ENCODE measurements around the gene KLK11. TPM values are rescaled to one million over a fixed set of nuclear protein-coding genes. Genes with fewer than 3 reads are reported as not detected.

KLK11 gene
- total RNA-seq, 2 donors from 2014 or later = not detected

GRCh38 chr19:51009061-51009891 is 17.1 kb downstream of the KLK11 start:
- Mint-ChIP-seq H3K27ac (no peak overlapping the region), H3K4me1 (peaks cover 2% of the 10 kb centered on the region), H3K27me3 (peaks cover 65% of the 10 kb centered on the region), H3K36me3 (ENCODE audit: low read depth) (no peaks in the 10 kb centered on the region), H3K4me3 (no peak overlapping the region)
- ATAC-seq (no peak), DNase-seq (no peak)
- H3K9me3 ChIP-seq (ENCODE audit: control insufficient read depth, low read length, poor library complexity, severe bottlenecking) = no peaks in the 10 kb centered on the region

DNA sequence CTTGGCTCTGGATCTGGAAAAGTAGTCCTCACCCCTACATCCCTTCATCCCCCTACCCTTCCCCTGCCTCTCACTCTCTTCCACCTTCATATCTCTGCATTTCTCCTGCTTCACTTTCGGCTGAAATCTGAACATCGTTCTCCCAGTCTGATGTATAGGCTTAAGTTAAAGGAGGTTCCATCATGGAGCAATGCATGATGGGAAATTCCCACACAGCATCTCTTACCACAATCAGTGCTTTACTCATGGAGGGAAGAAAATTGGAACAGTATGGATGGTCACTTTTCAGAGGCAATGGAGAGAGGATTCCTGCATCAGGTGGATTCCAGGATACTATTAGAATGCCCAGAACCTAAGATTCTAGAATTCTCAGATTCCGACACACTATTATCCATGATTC is 18.9 kb downstream of the KLK11 start:
- H3K9me3 ChIP-seq (ENCODE audit: control insufficient read depth, low read length, poor library complexity, severe bottlenecking) = no peaks in the 10 kb centered on the region
- no peak overlapping the region for H3K4me3 Mint-ChIP-seq
- no peak for DNase-seq
- H3K27me3 Mint-ChIP-seq = peaks cover 50% of the 10 kb centered on the region
- peaks cover 2% of the 10 kb centered on the region for H3K4me1 Mint-ChIP-seq
- ATAC-seq = no peak
- H3K27ac Mint-ChIP-seq = no peak overlapping the region
- H3K36me3 Mint-ChIP-seq (ENCODE audit: low read depth) = no peaks in the 10 kb centered on the region

DNA sequence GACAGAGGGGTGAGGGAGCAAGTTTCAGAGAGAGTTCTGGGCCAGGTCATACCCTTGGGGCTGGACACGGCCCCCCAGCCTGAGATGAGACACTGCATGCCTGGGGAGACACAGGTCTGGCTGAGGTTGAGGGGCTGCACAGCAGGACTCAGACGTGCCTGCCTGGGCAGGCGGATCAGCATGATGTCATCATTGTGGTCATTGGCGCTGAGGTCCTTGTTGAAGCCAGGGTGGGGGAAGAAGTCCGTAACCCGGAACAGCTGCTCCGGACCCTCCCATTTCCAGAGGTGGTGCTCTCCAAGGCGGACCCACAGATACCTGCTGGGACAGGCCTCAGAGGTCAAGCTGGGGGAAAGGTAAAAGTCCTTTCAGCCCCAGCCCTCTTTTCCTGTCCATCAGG is 20.0 kb downstream of the KLK11 start:
- H3K4me3 Mint-ChIP-seq = no peak overlapping the region
- H3K4me1 Mint-ChIP-seq = peaks cover 2% of the 10 kb centered on the region
- DNase-seq = no peak

GRCh38 chr19:51005248-51005647 is 21.2 kb downstream of the KLK11 start:
- ATAC-seq = no peak
- H3K4me3 Mint-ChIP-seq = no peak overlapping the region
- H3K27me3 Mint-ChIP-seq = peaks cover 59% of the 10 kb centered on the region
- H3K9me3 ChIP-seq (ENCODE audit: control insufficient read depth, low read length, poor library complexity, severe bottlenecking) = no peaks in the 10 kb centered on the region
- no peak for DNase-seq
- H3K36me3 Mint-ChIP-seq (ENCODE audit: low read depth) = peaks cover 2% of the 10 kb centered on the region
- no peak overlapping the region for H3K27ac Mint-ChIP-seq
- peaks cover 2% of the 10 kb centered on the region for H3K4me1 Mint-ChIP-seq

More for the DNA sequence above, 20.0 kb downstream of the KLK11 start:
- no peak overlapping the region for H3K27ac Mint-ChIP-seq
- H3K27me3 Mint-ChIP-seq = peaks cover 57% of the 10 kb centered on the region
- H3K9me3 ChIP-seq (ENCODE audit: control insufficient read depth, low read length, poor library complexity, severe bottlenecking) = no peaks in the 10 kb centered on the region
- ATAC-seq = no peak
- H3K36me3 Mint-ChIP-seq (ENCODE audit: low read depth) = peaks cover 2% of the 10 kb centered on the region

DNA sequence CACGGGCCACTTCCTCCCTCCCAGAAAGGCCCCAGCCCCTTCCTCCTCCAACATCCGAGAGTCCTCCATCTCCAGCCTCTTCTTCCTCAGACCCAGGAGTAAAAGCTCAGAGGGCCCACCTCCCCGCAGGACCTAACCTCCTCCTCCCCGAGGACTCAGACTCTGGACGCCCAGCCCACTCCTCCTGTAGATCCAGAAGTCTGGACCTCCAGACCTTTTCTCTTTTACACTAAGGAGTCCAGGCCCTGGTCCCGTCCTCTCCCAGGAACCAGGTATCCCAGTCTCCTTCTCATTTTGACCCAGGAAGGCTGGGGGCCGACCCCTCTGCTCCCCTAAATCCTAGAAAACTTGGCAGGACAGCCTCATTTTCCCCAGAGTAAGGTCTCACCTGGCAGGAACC is 23.1 kb downstream of the KLK11 start:
- Mint-ChIP-seq H3K36me3 (ENCODE audit: low read depth) (peaks cover 2% of the 10 kb centered on the region), H3K4me3 (no peak overlapping the region)

GRCh38 chr19:51002542-51003311 is 23.7 kb downstream of the KLK11 start:
- H3K9me3 ChIP-seq (ENCODE audit: control insufficient read depth, low read length, poor library complexity, severe bottlenecking) = no peaks in the 10 kb centered on the region
- Mint-ChIP-seq H3K4me1 (peaks cover 2% of the 10 kb centered on the region), H3K27me3 (peaks cover 57% of the 10 kb centered on the region), H3K4me3 (no peak overlapping the region), H3K27ac (no peak overlapping the region), H3K36me3 (ENCODE audit: low read depth) (peaks cover 5% of the 10 kb centered on the region)
- no peak for DNase-seq
- ATAC-seq = no peak

More for the DNA sequence above, 23.1 kb downstream of the KLK11 start:
- Mint-ChIP-seq H3K27me3 (peaks cover 52% of the 10 kb centered on the region), H3K27ac (no peak overlapping the region), H3K4me1 (peaks cover 2% of the 10 kb centered on the region)
- no peak for ATAC-seq
- no peak for DNase-seq
- no peaks in the 10 kb centered on the region for H3K9me3 ChIP-seq (ENCODE audit: control insufficient read depth, low read length, poor library complexity, severe bottlenecking)

DNA sequence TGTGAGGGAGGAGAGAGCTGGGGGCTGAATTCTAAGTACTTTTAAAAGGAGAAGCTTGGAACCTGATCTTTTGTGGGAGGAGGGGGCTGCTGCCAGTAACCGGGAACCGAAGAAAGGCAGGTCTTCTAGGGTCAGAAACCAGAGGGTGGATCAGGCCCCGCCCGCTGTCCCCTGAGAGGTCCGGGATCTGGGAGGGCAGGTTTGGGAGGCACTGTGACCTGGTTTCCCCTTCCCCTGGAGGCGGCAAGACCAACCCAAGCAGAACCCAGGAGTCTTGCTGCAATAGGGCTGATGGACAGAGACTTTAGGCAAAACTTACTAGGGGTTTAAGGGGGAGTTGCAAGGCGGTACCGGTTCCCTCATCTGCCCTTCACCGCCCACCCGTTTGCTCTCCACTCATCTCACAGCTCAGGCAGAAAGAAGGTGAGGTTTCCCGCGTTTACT is 24.3 kb downstream of the KLK11 start:
- Mint-ChIP-seq H3K4me3 (no peak overlapping the region), H3K36me3 (ENCODE audit: low read depth) (peaks cover 5% of the 10 kb centered on the region), H3K27me3 (peaks cover 53% of the 10 kb centered on the region), H3K27ac (no peak overlapping the region), H3K4me1 (peaks cover 2% of the 10 kb centered on the region)
- DNase-seq (no peak), ATAC-seq (no peak)
- H3K9me3 ChIP-seq (ENCODE audit: control insufficient read depth, low read length, poor library complexity, severe bottlenecking) = no peaks in the 10 kb centered on the region

DNA sequence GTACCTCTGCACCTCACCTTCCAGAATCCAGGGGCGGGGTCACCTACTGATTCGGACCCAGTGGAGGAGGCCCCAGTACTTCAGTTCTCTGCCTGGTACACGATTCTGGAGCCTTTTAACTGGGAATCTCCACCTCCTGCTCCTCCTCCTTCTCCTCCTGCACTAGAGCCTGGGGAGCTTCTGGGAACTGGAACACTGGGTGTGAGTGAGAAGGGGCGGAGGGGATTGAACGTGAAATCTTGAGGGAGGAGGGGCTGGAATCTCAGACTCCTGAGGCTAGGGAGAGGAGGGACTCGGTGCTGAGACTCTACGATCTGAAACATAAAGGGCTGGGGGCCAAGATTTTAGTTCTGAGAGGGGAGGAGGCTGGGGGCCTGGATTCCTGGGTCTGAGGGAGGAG is 24.9 kb downstream of the KLK11 start, which contains the start of gene KLK8:
TSS of gene KLK8 (minus strand) at position 90 of the 400 bp plus-strand sequence. CDS start 437 bp downstream, outside the sequence.
- ATAC-seq (no peak), DNase-seq (no peak)
- Mint-ChIP-seq H3K4me3 (no peak within 1 kb of the TSS), H3K36me3 (ENCODE audit: low read depth) (peaks cover 5% of the 10 kb centered on the region), H3K4me1 (peaks cover 2% of the 10 kb centered on the region), H3K27ac (no peak within 1 kb of the TSS), H3K27me3 (peaks cover 51% of the 10 kb centered on the region)
- no peaks in the 10 kb centered on the region for H3K9me3 ChIP-seq (ENCODE audit: control insufficient read depth, low read length, poor library complexity, severe bottlenecking)

DNA sequence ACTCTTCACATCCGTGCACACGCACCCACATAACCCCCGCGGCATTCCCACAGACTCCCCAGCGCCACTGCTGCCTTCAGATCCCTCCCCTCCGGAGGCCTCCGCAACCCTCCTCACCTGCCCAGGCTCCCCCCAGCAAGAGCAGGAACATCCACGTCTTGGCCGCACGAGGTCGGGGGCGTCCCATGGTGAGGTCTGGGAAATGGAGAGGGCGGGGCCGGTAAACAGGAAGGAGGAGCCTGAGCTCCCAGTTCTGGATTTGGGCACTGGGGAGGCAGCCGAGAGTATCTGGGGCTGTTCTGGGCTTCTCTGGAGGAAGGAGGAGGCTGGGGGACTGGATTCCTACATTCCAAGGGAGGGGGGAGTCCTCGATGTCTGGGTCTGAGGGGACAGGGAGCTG is 25.4 kb downstream of the KLK11 start:
- no peak overlapping the region for H3K4me3 Mint-ChIP-seq
- H3K9me3 ChIP-seq (ENCODE audit: control insufficient read depth, low read length, poor library complexity, severe bottlenecking) = no peaks in the 10 kb centered on the region
- peaks cover 5% of the 10 kb centered on the region for H3K36me3 Mint-ChIP-seq (ENCODE audit: low read depth)
- ATAC-seq (no peak), DNase-seq (no peak)
- peaks cover 46% of the 10 kb centered on the region for H3K27me3 Mint-ChIP-seq
- H3K4me1 Mint-ChIP-seq = no peaks in the 10 kb centered on the region
- H3K27ac Mint-ChIP-seq = no peak overlapping the region

- H3K4me1 Mint-ChIP-seq = no peaks in the 10 kb centered on the region
- no peaks in the 10 kb centered on the region for H3K9me3 ChIP-seq (ENCODE audit: control insufficient read depth, low read length, poor library complexity, severe bottlenecking)
- H3K27me3 Mint-ChIP-seq = peaks cover 44% of the 10 kb centered on the region
- H3K36me3 Mint-ChIP-seq (ENCODE audit: low read depth) = peaks cover 5% of the 10 kb centered on the region
- DNase-seq (no peak), ATAC-seq (no peak)
- H3K27ac Mint-ChIP-seq = no peak overlapping the region
- H3K4me3 Mint-ChIP-seq = no peak overlapping the region
Observed at GRCh38 chr19:51000426-51000825, 26.0 kb downstream of the KLK11 start.

DNA sequence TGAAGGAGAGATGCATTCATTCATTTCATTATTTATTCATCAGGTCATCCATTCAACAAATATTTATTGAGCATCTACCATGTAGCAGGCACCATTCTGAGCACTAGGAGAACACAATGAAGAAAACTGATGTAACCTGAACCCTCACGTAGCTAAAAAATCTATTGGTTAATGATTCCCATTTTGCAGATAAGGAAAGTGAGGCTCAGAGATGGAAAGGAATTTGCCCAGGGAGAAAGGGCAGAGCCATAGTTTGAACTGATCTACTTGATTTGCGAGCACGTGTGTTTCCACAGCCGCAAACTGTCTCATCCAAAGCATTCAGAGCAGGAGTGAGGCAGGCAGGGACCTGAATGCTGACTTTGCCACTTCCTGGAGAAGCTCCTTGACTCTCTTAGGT is 27.7 kb downstream of the KLK11 start:
- H3K9me3 ChIP-seq (ENCODE audit: control insufficient read depth, low read length, poor library complexity, severe bottlenecking) = no peaks in the 10 kb centered on the region
- H3K4me3 Mint-ChIP-seq = no peak overlapping the region
- ATAC-seq (no peak), DNase-seq (no peak)
- no peak overlapping the region for H3K27ac Mint-ChIP-seq
- no peaks in the 10 kb centered on the region for H3K4me1 Mint-ChIP-seq
- peaks cover 5% of the 10 kb centered on the region for H3K36me3 Mint-ChIP-seq (ENCODE audit: low read depth)
- H3K27me3 Mint-ChIP-seq = peaks cover 44% of the 10 kb centered on the region

DNA sequence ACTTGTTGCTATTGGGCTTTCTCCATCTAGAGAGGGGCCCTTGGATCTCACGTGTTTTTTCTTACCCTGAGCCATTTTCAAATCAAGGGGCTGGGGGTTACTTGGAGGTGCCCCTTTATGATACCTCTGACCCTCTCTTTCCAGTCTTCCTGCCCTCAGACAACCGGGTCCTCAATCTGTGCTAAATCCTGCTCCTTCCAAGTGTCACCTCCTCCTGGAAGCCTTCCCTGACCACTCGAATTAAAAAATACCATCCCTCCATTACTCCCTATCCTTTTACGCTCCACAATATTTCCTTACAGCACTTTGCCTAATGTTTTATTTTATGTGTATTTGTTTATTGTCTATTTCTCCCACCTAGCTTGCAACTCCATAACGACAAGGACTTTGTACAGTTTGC is 28.4 kb downstream of the KLK11 start:
- H3K9me3 ChIP-seq (ENCODE audit: control insufficient read depth, low read length, poor library complexity, severe bottlenecking) = no peaks in the 10 kb centered on the region
- Mint-ChIP-seq H3K4me3 (no peak overlapping the region), H3K27ac (no peak overlapping the region), H3K36me3 (ENCODE audit: low read depth) (peaks cover 5% of the 10 kb centered on the region), H3K4me1 (no peaks in the 10 kb centered on the region), H3K27me3 (peaks cover 44% of the 10 kb centered on the region)
- ATAC-seq (no peak), DNase-seq (no peak)

GRCh38 chr19:50994129-50994528 is 32.3 kb downstream of the KLK11 start:
- peaks cover 34% of the 10 kb centered on the region for H3K27me3 Mint-ChIP-seq
- no peaks in the 10 kb centered on the region for H3K9me3 ChIP-seq (ENCODE audit: control insufficient read depth, low read length, poor library complexity, severe bottlenecking)
- H3K4me1 Mint-ChIP-seq = no peaks in the 10 kb centered on the region
- no peak overlapping the region for H3K4me3 Mint-ChIP-seq
- ATAC-seq (no peak), DNase-seq (no peak)
- peaks cover 3% of the 10 kb centered on the region for H3K36me3 Mint-ChIP-seq (ENCODE audit: low read depth)
- H3K27ac Mint-ChIP-seq = no peak overlapping the region

Data from T-helper 17 cell (primary cell).